GM10248 (cell line): ENCODE measurements around the gene PCDH17.

ENCODE experiments used
- CTCF ChIA-PET: fragments of 300-600 bp; sonication (Branson Sonifier 250); formaldehyde crosslinking; extraction: SDS; loops from one replicate; lab custom pipeline; 2021; ENCODE audit warnings: antibody characterized with exemption; lab: Yijun Ruan, JAX
- POLR2A ChIA-PET: fragments of 350-650 bp; sonication (Branson Sonifier 250); formaldehyde crosslinking; extraction: SDS; loops from one replicate; lab custom pipeline; 2020; ENCODE audit warnings: antibody characterized with exemption; lab: Yijun Ruan, JAX
- DNase-seq: peaks from one replicate; pipeline ENCODE4 v3.0.0; 2012; ENCODE audit errors: extremely low spot score
- CTCF ChIP-seq: IDR thresholded peaks from 2 replicates; pipeline ENCODE4 v1.5.1; 2012; ENCODE audit warnings: mild to moderate bottlenecking, low read depth; ENCODE audit errors: extremely low read depth, missing control alignments, control extremely low read depth

Gene PCDH17

GRCh38 chr13:57629391-57629804 is 2.1 kb upstream of the PCDH17 start:
- ChIA-PET POLR2A (no interaction called here), CTCF (interaction anchor here (1.2 to 4.8 kb wide), 2 partner anchors 11 to 1687 kb away, joined by 3 to 32 read pairs; no protein-coding TSS in a partner anchor)
- no peak for TF ChIP-seq CTCF
- DNase-seq: no peak

GRCh38 chr13:57629821-57630235 is 1.7 kb upstream of the PCDH17 start:
- CTCF ChIA-PET: interaction anchor here (1.2 to 4.8 kb wide), 2 partner anchors 12 to 1687 kb away, joined by 3 to 32 read pairs; no protein-coding TSS in a partner anchor
- POLR2A ChIA-PET: no interaction called here
- no peak for TF ChIP-seq CTCF
- DNase-seq: peak; percentile 20

GRCh38 chr13:57630661-57631595 is 616 bp upstream of the PCDH17 start:
- ChIA-PET CTCF (interaction anchor here (4.8 kb wide), 1 partner anchor 1686 kb away, joined by 32 read pairs; no protein-coding TSS in a partner anchor), POLR2A (no interaction called here)
- no peak for DNase-seq
- TF ChIP-seq CTCF: no peak

DNA sequence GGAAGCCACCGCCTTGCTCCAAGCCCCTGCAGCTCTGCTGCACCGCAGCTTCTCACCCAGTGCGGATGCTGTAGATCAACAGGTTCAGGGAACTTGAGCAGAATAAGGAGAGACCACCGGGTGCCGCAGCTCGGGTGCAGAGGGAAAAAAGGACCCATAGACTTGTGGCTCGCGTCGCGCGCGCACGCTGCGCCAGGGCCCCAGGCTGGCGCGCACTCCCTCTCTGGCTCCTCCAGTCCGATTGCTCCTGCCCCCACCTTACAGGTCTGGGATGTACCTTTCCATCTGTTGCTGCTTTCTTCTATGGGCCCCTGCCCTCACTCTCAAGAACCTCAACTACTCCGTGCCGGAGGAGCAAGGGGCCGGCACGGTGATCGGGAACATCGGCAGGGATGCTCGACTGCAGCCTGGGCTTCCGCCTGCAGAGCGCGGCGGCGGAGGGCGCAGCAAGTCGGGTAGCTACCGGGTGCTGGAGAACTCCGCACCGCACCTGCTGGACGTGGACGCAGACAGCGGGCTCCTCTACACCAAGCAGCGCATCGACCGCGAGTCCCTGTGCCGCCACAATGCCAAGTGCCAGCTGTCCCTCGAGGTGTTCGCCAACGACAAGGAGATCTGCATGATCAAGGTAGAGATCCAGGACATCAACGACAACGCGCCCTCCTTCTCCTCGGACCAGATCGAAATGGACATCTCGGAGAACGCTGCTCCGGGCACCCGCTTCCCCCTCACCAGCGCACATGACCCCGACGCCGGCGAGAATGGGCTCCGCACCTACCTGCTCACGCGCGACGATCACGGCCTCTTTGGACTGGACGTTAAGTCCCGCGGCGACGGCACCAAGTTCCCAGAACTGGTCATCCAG is 964 bp downstream of the PCDH17 start:
- no peak for TF ChIP-seq CTCF
- DNase-seq: no peak
- CTCF ChIA-PET: interaction anchor here (1.0 to 1.6 kb wide), 2 partner anchors 8 to 11 kb away, joined by 4 to 7 read pairs; no protein-coding TSS in a partner anchor
- POLR2A ChIA-PET: no interaction called here

DNA sequence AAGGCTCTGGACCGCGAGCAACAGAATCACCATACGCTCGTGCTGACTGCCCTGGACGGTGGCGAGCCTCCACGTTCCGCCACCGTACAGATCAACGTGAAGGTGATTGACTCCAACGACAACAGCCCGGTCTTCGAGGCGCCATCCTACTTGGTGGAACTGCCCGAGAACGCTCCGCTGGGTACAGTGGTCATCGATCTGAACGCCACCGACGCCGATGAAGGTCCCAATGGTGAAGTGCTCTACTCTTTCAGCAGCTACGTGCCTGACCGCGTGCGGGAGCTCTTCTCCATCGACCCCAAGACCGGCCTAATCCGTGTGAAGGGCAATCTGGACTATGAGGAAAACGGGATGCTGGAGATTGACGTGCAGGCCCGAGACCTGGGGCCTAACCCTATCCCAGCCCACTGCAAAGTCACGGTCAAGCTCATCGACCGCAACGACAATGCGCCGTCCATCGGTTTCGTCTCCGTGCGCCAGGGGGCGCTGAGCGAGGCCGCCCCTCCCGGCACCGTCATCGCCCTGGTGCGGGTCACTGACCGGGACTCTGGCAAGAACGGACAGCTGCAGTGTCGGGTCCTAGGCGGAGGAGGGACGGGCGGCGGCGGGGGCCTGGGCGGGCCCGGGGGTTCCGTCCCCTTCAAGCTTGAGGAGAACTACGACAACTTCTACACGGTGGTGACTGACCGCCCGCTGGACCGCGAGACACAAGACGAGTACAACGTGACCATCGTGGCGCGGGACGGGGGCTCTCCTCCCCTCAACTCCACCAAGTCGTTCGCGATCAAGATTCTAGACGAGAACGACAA is 1.8 kb downstream of the PCDH17 start:
- no peak for TF ChIP-seq CTCF
- POLR2A ChIA-PET: no interaction called here
- CTCF ChIA-PET: interaction anchor here (1.0 to 1.6 kb wide), 2 partner anchors 9 to 10 kb away, joined by 4 to 7 read pairs; no protein-coding TSS in a partner anchor
- DNase-seq: no peak
